NCI-H1930 (cell line): ENCODE results near the gene PKM.
A peak's percentile ranks its signal among the peaks of the same experiment; 100 is the strongest.

Experiments
- DNase-seq, 2 experiments: peaks; one replicate each; lab custom pipeline; 2025; lab: John Stamatoyannopoulos, UW

Gene PKM

DNA sequence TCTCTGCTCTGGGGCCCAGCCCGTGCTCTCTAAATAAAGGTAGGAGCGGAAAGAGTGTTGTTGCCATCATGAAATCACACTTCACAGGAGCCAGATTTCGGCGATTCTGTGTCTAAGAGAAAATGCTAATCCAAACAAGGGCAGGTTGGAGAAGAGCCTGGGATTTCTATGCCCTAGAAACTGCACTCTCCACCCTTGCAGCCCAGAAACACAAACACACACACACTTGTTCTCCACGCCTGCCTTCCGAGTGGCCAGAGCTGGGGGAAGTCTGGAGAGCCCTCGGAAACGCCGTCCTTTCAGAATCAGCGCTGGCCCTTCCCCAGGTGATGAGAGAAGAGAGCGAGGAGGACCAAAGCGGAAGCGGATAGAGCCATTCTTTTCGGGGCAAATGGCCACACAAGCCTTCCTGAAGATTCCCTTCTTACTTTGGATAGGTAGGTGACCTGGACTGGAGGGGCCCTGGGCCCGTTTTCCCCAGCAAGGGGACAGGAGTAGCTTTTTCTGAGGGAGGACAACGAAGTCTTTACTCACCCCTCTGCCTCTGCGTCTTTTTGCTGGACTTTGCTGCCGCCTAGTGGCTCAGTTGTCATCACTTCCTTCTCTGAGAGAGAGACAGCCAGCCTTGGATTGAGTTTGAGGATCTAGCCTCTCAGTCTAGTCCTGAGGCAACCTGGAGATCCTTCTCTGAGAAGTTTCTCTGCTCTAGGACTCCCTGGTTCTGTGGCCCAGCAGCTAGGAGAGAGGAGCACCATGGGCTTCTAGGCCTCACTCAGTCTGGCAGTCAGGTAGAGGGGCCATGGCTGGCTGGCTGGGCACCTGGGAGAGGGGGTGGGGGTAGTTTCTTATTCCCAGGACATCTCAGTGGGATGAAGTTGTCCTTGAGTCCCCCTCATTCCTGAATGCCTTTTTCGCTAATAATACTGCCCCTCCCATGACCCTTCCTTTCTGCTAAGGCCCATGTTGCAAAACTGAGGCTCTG, 75.1 kb downstream of the PKM start:
- peak; percentile 52 for DNase-seq

DNA sequence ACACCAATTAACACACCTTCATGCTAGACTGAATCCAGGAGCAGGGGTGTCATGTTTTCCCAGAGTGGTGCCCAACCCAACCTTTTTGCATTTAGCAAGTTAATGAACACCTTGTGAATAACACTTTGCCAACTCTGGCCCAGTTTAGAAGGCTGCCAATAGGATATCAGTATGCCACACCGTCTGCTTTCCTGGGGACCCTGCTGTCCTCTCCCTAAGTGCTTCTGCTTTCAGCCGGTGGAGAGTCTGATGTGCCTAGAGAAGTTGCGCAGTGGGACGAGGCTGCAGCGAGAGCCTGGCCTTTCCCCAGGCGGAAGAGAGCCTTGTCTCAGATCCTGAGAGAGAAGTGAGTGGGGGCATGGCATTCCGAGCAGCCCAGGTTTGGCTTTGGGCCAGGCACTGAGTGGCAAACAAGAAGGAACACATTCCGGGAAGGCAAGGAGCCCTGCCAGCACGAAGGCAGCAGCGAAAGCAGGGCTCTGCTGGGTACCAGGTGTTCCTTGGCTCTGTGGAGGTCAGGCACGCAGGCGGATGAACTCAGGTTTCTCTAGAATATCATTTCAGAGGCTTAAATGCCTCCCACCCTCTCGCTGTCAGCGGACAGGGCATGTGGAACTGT, 75.9 kb downstream of the PKM start:
- no peak for DNase-seq

DNA sequence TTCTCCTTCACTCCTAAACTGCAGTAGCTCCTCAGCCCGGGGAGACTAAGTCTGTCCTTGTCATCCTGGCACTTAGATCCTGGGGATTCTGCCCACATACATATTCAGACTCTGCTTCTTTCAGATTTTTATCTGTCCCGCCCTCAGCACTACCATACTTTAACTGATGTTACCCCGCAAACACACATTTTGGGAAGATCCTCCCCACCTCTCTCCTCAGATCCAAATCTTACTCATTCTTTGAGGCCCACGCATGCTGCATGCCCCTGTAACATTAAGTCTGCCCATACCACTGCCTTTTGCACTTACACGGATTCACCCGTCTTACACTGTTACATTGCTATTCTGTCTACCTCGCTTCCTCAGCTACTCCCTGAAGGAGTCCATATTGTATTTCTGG, 76.7 kb downstream of the PKM start:
- DNase-seq = no peak

DNA sequence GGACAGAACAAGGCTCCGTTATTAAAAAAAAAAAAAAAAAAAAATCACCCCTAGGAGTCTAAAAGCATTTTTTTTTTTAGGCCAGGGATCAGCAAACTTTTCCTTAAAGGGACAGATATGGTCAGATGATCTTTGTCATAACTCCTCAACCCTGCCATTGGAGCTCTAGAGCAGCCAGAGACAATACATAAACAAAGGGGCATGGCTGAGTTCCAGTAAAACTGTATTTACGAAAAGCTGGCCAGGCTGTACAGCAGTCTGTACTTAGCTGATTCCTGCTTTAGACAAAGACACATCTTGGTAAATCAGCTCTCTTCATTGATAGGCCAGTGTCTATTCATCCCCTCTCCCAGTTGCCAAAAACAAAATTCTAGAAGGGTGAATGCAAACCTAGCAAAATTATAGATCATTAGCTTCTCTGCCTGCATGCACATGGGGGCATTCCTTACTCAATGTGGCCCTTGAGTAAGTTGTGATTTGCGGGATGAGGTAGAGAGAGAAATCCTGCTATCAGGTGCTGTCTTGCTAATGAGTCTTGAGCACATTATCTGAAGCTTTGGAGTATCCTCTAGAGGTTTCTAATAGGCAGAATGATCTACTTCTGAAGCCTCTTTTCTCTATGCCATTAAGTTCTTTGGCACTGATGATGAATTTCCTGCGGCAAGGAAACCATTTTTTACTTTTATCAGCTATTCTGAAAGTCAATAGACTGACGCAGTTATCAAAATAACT, 77.6 kb downstream of the PKM start:
- no peak for DNase-seq
